GM18511 (cell line): Measurements from ENCODE around the gene COL23A1.
"Not testable (repeated sequence)": the region's sequence is repeated elsewhere in the genome, so short reads cannot be mapped to it uniquely, and the experiment has no call there.

Experiments used
- ATAC-seq: cut with Tn5 transposase; IDR thresholded peaks from one replicate; pipeline ENCODE4 v1.9.1; 2021; ENCODE audit warnings: mild to moderate bottlenecking, moderate library complexity; ENCODE audit not compliant: unreplicated experiment

COL23A1 gene

GRCh38 chr5:178259623-178260536, 330.3 kb downstream of the COL23A1 start:
- ATAC-seq, result no peak

GRCh38 chr5:178257650-178258049, 332.5 kb downstream of the COL23A1 start:
- ATAC-seq, result no peak

GRCh38 chr5:178256746-178257145, 333.4 kb downstream of the COL23A1 start:
- no peak for ATAC-seq

- not testable (repeated sequence) for ATAC-seq
Observed at GRCh38 chr5:178253632-178254031, 336.6 kb downstream of the COL23A1 start.

GRCh38 chr5:178252258-178252657, 337.9 kb downstream of the COL23A1 start:
- ATAC-seq, result no peak

- ATAC-seq, result no peak
Observed at GRCh38 chr5:178250263-178250662, 339.9 kb downstream of the COL23A1 start.

GRCh38 chr5:178249191-178249989, 340.8 kb downstream of the COL23A1 start:
- no peak for ATAC-seq

- ATAC-seq, result no peak
Observed at GRCh38 chr5:178248750-178249149, 341.4 kb downstream of the COL23A1 start.

GRCh38 chr5:178247481-178248456, 342.4 kb downstream of the COL23A1 start:
- ATAC-seq, result no peak

GRCh38 chr5:178246624-178247279, 343.4 kb downstream of the COL23A1 start:
- no peak for ATAC-seq

GRCh38 chr5:178245389-178245788, 344.8 kb downstream of the COL23A1 start:
- no peak for ATAC-seq

- no peak for ATAC-seq
Observed at GRCh38 chr5:178244576-178244975, 345.6 kb downstream of the COL23A1 start.

- ATAC-seq, result no peak
Observed at GRCh38 chr5:178242416-178242815, 347.8 kb downstream of the COL23A1 start.

GRCh38 chr5:178241688-178242231, 348.4 kb downstream of the COL23A1 start:
- no peak for ATAC-seq

GRCh38 chr5:178241231-178241663, 348.9 kb downstream of the COL23A1 start:
- peak; percentile 37 for ATAC-seq

- peak; percentile 51 for ATAC-seq
Observed at GRCh38 chr5:178240766-178241165, 349.4 kb downstream of the COL23A1 start.

GRCh38 chr5:178240341-178240741, 349.9 kb downstream of the COL23A1 start:
- no peak for ATAC-seq

- ATAC-seq, result not testable (repeated sequence)
Observed at GRCh38 chr5:178239626-178240301, 350.4 kb downstream of the COL23A1 start.
